Measurements from ENCODE around the gene TRHDE.

TRHDE gene

DNA sequence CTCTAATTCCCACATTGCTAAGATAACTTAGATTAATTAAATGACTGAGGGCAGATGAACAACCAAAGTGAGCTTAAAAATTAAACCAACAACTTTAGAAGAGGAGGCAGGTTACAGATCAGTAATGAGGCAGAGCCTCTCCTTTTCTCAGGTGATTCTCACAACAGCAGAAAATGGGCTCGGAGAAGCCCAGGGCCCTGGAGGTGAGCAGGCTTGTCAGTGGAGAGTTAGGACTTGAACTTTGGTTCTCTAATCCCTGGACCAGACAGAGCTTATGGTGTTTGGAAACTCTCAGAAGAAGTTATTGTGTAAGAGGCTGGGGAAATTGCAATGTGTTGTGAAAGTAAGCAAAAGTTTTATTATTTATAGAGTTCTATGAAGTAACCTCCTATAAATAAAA is 2.8 kb downstream of the TRHDE start:
- DNase-seq (ENCODE audit: low read depth) = no peak

DNA sequence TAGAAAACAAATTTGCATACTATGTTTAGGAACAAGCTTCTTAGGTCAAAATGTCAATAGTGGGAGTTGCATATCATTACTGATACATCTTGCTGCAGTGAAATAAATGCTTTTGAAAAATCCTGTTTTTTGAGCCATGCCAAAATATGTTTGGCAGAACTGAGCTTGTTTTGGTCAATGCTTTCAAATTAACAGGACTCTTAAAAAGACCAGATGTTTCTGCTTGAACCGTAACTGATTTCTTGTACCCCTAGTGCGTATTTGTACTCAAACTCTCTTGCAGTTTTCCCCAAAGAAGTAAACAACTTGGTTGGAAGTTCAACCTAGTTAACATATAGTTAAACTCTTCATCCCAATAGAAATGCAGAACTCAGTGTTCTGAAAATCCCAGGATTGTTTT is 3.4 kb downstream of the TRHDE start:
- DNase-seq (ENCODE audit: low read depth) = no peak

GRCh38 chr12:72276181-72276805 is 4.1 kb downstream of the TRHDE start:
- no peak for DNase-seq (ENCODE audit: low read depth)

- no peak for DNase-seq (ENCODE audit: low read depth)
These were observed 5.2 kb downstream of the TRHDE start for GRCh38 chr12:72277415-72277814.

DNA sequence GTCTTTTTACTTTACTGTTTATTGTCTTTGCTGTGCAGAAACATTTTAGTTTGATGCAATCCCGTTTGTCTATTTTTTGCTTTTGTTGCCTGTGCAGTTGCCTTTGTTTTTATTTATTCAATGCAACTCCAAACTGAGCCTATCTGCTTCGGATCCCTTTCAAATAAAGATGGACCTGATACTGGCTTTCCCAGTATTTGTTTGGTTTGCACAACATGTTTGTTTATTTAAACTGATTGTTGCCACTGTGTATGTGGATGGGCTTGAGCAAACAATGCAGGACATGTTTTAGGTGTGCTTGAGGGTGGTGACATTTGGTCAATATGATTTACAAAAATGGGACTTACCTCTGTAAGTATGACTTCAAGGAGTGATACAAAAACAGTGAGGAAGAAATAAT is 6.7 kb downstream of the TRHDE start:
- DNase-seq (ENCODE audit: low read depth) = no peak

- no peak for DNase-seq (ENCODE audit: low read depth)
These were observed 9.0 kb downstream of the TRHDE start for GRCh38 chr12:72281126-72281525.

- no peak for DNase-seq (ENCODE audit: low read depth)
These were observed 10.6 kb downstream of the TRHDE start for GRCh38 chr12:72282721-72283120.

DNA sequence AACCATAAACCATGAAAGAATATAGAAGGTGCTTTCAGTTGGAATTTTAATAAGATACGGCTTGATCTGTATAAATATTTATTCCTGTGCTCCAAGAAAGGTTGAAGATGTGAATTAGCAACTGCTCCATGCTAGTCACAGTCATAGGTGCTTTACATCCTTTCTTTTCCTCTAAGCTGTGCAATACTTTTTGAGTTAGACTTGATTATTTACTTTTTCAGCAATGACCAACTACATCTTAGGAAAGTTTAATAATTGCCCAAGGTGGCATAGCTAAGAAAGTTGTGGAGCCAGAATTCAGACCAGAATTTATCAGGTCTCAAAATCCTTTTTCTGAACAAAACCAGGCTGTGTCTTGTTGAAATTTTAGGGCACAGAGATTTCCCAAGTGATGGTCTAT is 13.7 kb downstream of the TRHDE start:
- DNase-seq (ENCODE audit: low read depth) = no peak

GRCh38 chr12:72286526-72286925 is 14.4 kb downstream of the TRHDE start:
- no peak for DNase-seq (ENCODE audit: low read depth)

- DNase-seq (ENCODE audit: low read depth) = no peak
These were observed 16.3 kb downstream of the TRHDE start for GRCh38 chr12:72288436-72288835.

- DNase-seq (ENCODE audit: low read depth) = no peak
These were observed 16.7 kb downstream of the TRHDE start for GRCh38 chr12:72288911-72289310.

DNA sequence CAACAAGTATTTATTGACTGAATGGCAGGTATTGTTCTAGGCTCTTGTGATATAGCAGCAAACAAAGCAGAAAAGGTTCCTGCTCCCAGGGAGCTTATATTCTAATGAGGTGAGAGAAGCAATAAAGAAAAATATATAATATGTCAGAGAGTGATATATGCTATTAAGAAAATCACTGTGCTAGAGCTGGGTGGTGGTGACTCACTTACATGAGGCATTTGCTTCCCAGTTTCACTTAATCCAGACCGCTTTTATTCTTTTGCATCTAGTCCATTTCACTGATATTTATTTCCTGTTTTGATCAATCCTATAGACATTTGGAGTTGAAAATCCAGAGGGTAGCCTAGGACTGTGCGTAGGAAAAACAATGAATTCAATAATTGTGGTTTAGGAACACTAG is 17.5 kb downstream of the TRHDE start:
- DNase-seq (ENCODE audit: low read depth) = no peak

DNA sequence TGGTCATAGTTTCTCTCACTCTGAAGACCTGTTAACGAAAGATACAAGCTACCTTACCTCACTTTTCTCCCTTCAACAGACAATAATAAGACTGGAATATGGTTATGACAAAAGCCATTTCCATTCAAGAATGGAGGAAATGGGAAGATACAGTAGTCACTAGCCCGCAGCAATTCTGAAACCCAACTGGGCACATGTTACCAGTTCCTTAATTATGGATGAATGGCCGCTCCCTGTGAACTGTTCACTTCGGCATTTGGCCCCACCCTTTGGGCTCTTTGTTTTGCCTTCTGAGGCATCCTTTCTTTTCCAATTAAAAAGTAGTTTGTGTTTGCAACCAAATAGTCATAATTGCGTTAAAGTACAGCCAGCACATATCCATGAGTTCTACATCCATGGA is 19.0 kb downstream of the TRHDE start:
- DNase-seq (ENCODE audit: low read depth) = no peak

DNA sequence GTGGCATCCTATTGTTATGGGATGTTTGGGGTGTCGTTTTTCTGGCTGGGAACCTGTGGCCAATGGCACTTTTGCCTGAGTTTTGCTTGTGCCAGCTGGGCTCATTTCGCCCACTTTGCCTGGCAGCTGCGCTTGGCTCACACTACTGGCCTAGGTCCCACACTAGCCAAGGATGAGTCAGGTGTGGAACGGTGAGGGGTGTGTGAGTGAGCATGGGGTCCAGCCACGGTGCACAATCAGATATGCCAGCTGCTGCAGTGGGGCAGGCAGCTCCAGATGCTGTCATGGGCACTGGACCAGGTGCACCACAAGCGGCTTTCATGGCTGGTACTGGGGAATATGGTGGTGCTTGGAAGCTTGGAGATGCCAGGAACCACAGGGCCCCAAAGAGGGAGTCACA is 21.5 kb downstream of the TRHDE start:
- no peak for DNase-seq (ENCODE audit: low read depth)

DNA sequence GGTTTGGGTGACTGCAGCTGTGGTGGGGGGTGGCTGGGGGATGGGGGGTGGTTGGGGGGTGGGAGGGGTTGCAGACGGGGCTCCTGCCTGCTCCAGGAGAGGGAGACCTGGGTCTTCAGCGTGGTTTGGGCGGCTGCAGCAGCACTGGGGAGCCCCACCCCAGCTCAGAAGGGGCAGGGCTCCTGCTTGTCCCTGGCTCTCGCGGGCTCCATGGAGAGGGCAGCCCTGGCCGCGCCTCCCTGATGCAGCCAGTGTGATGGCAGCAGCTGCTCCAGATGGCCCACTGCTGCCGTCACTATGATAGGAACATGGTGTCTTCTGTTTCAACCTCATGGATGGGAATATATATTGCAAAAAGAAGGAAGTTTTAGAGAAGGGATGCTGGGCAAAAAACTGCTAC is 22.9 kb downstream of the TRHDE start:
- DNase-seq (ENCODE audit: low read depth) = no peak

- DNase-seq (ENCODE audit: low read depth) = no peak
These were observed 23.6 kb downstream of the TRHDE start for GRCh38 chr12:72295744-72296143.

DNA sequence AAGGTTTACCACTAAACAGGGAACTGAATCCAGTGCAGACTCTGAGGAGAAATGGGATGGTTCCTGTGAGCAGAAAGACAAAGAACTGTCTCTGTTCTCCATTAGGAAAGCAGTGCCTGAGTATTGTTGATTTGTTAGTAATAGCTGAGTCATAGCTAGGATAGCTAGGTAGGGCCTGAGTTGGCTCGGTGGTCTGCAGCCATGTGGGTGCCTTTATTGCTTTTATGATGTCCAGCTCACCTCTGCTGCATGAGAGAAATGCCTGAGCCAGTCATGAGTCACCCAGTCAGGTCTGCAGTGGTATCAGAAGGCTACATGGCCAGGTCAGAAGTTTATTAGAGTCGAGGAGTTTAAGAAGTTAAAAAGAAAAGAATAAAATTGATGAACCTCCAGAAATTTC is 24.2 kb downstream of the TRHDE start:
- DNase-seq (ENCODE audit: low read depth) = no peak

DNA sequence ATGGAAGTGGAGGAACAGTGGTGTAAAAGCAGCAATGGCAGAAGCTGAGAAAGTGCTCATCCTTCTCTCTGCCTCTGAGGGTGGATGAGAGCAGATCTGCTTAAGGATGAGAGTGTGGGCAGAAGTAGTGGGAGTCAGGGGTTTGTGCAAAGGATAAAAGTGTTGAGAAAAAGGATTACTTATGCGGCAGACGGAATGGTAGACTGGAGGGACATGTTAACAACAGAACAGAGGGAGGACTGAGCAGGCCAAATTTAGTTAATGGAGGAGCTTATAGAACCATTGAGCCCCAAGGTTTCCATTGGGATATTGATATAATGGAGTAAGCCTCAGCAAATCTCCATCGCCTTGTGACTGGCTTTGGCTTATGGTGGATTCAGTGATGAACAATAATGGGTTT is 25.5 kb downstream of the TRHDE start:
- no peak for DNase-seq (ENCODE audit: low read depth)

GRCh38 chr12:72300728-72301127 is 28.6 kb downstream of the TRHDE start:
- no peak for DNase-seq (ENCODE audit: low read depth)

DNA sequence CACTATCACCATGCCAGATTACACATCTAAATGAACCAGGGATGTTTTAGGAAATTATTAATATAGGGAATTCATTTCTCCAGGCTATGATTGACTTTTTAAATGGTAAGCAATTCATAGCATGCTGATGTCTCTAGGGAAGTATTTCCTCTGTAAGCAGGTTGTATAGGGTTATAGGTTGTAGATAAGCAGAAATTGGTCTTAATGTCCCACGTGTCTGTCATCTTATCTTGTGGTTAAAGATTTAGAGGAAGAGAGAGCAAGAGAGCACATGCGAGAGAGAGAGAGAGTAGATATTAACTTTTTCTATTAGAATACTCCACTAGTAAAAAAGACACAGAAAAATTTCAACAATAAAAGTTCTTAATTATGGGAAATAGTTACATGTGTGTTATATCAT is 32.6 kb downstream of the TRHDE start:
- DNase-seq (ENCODE audit: low read depth) = no peak

GRCh38 chr12:72307229-72307628 is 35.1 kb downstream of the TRHDE start:
- no peak for DNase-seq (ENCODE audit: low read depth)

DNA sequence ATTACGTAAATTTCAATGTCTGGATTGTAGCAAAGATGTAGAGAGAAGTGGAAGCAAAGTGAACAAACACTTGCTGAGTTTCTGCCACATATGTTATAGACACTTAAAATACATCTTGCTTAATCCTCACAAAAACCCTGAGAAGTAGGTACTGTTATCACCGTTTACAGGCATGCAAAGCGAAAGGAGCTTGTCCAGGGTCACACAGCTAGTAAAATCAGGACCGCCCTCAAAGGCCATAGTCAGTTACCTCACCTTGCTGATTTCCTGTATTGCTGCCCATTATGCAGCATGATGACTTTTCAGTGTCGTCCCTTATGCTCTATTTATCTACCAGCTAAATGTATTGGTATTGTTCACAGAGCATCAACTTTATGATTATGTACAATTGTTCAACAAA is 39.8 kb downstream of the TRHDE start:
- no peak for DNase-seq (ENCODE audit: low read depth)

- no peak for DNase-seq (ENCODE audit: low read depth)
These were observed 41.6 kb downstream of the TRHDE start for GRCh38 chr12:72313806-72314205.

DNA sequence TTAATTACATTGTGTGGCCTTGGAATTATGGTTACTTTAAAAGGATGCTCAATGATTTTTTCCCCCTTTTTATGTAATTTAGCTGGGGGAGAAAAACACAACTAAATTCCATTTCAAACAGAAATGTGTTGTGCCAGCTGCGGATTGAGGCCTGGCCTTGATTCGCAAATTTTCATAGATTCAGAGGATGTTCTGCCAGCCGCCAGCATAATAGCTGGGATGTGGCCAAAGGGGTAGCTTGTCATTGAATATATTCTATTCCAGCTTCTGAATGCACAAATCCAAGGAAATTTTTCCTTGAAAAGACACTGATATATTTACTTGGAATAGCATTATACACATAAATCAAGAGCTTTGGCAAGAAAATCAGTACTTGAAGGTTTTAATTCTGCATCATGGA is 43.7 kb downstream of the TRHDE start:
- DNase-seq (ENCODE audit: low read depth) = no peak

DNA sequence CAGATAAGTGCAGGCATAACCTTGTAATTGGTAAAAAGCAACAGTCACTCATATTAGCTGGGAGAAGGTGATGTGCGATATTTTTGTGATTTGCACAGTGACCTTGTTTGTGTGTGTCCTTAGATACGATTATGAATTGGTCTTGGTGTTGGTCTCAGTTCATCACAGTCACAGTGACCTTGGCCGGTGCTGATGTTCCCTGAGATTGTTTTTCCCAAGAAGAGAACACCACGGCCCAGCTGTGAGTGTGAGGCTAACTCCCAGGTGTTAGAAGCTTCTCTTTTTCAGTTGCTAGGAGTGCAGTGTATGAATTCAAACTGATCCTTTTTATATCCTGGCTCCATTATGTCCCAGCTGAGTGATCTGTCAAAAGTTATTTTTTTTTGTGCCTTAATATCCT is 46.2 kb downstream of the TRHDE start:
- no peak for DNase-seq (ENCODE audit: low read depth)
